ENCODE data around the gene GCN1.

GCN1 gene

GRCh38 chr12:120175537-120175936, 19.0 kb downstream of the GCN1 start:
- no peak for DNase-seq (ENCODE audit: low read depth in 2 of 2)

DNA sequence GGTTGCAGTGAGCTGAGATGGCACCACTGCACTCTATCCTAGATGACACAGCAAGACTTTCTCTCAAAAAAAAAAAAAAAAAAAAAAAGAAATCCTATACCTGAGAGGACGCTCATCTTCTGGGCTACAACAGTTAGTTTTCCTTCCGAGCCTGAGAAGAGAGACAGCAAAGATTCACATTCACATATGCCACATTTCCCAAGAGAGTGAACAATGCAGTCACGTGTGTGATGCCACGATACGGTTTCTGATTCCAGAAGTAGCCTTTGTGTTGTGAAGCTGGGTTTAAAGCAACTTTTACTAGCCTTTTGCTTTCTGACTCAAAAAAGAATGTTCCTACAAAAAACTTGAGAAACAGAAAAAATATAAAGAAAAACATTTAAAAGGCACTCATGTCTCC, 19.5 kb downstream of the GCN1 start:
- DNase-seq (ENCODE audit: low read depth in 2 of 2), result no peak

DNA sequence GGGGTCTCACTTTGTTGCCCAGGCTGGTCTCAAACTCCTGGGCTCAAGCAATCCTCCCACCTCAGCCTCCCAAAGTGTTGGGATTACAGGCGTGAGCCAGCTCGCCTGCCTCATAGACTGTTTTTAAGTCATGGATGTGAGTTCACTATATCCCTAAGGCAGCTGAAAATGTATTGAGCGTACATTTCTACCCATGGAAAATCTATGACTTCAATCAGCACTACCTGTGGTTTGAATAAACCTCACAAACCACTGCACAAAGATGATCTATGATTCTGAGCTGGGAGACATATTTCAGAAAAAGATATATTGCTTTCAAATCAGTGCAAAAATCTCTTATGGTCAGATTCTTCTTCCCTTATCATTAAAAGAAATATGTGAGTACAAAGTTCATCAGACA, 22.5 kb downstream of the GCN1 start:
- DNase-seq (ENCODE audit: low read depth in 2 of 2), result no peak

- no peak for DNase-seq (ENCODE audit: low read depth in 2 of 2)
These were observed 23.9 kb downstream of the GCN1 start for GRCh38 chr12:120170631-120171030.

DNA sequence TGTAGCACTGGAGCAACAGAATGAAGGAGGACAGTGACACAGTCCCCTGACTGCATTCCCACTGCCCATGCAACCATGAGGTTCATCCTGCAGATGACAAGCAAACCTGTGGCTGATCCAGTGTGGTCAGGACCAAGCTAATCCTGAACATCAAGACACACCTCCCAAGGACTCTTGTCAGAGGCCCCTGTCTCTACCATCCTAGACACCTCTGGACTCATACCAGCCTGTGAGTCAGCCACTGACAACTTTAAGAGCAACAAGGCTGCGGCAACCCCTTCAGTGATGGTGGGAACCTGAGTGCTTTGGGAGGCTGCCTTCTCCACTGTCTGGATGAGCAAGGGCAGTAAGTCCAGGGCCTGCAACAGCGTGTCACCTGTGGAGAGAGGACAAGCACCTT, 24.6 kb downstream of the GCN1 start:
- no peak for DNase-seq (ENCODE audit: low read depth in 2 of 2)

- no peak for DNase-seq (ENCODE audit: low read depth in 2 of 2)
These were observed 26.2 kb downstream of the GCN1 start for GRCh38 chr12:120168337-120168736.

- DNase-seq (ENCODE audit: low read depth in 2 of 2), result no peak
These were observed 26.9 kb downstream of the GCN1 start for GRCh38 chr12:120167529-120168095.

GRCh38 chr12:120164293-120164692, 30.2 kb downstream of the GCN1 start:
- DNase-seq (ENCODE audit: low read depth in 2 of 2), result no peak

GRCh38 chr12:120162763-120163162, 31.8 kb downstream of the GCN1 start:
- no peak for DNase-seq (ENCODE audit: low read depth in 2 of 2)

DNA sequence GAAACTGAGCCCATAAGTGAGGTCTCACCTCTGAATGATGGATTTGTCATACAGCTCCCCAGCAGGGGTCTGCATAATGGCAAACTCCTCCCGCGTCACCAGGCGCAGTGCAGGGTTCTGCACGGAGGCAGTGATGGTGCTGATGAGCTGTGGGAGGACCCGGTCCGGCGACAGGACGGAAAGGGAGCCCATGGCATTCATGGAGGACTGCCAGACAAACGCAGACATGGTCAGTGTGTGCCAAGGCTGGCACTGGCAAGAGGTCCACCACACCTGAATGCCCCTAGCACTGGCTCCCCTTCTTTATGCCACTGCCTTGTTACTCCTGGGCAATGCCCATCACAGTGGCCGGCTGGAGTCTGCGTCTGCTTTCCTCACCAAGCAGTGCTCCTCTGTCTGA, 32.7 kb downstream of the GCN1 start:
- DNase-seq (ENCODE audit: low read depth in 2 of 2), result no peak

DNA sequence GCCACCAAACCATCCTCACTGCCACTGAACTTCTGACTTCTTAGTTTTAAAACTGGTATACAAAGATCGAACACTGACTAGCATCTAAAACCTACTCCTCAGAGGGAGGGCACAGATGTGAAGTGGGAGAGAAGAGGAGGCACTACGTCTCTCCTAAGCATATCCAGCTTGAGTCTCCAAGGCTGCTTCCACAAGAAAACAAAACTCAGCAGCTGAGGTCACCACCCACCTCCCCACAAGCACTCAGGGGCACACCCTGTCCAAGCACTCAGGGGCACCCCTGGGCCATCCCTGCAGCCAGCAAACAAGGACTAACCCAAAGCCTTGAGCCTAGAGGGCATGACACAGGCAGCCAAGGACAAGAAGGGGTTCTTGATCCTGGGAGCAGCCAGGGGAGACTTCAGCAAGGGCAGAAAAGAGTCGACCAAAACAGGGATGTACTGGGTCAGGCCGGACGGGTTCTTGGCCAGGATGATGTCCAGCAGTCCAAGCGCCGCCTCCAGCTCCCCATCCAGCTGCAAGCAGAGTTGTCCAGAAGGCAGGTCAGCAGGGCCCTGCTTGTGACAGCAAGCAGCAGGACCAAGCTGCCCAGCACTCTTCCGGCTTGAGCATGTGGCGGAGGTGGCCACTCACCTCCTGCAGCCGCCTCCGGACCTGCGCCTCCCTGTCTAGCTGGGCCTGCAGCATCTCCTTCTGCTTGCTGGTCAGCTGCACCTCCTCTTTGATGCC, 34.8 kb downstream of the GCN1 start:
- DNase-seq (ENCODE audit: low read depth in 2 of 2), result no peak

DNA sequence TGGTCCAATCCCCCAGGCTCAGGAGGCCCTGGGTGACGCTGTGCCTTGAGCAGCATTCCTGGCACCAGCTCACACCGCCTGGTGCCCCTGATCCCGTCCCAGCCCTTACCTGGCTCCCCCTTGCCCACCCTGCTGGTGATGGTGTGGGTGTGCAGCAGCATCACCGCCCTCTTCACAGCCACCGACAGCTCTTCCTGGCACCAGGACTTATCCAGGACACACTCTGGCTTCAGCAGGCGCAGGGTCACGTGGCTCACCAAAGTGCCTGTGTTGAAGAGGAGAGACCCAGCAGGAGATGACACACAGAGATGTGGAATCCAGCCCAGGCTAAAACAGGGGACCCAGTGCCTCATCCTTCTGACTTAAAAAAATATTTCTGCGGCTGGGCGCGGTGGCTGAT, 36.2 kb downstream of the GCN1 start:
- no peak for DNase-seq (ENCODE audit: low read depth in 2 of 2)

- no peak for DNase-seq (ENCODE audit: low read depth in 2 of 2)
These were observed 36.8 kb downstream of the GCN1 start for GRCh38 chr12:120157678-120158077.

DNA sequence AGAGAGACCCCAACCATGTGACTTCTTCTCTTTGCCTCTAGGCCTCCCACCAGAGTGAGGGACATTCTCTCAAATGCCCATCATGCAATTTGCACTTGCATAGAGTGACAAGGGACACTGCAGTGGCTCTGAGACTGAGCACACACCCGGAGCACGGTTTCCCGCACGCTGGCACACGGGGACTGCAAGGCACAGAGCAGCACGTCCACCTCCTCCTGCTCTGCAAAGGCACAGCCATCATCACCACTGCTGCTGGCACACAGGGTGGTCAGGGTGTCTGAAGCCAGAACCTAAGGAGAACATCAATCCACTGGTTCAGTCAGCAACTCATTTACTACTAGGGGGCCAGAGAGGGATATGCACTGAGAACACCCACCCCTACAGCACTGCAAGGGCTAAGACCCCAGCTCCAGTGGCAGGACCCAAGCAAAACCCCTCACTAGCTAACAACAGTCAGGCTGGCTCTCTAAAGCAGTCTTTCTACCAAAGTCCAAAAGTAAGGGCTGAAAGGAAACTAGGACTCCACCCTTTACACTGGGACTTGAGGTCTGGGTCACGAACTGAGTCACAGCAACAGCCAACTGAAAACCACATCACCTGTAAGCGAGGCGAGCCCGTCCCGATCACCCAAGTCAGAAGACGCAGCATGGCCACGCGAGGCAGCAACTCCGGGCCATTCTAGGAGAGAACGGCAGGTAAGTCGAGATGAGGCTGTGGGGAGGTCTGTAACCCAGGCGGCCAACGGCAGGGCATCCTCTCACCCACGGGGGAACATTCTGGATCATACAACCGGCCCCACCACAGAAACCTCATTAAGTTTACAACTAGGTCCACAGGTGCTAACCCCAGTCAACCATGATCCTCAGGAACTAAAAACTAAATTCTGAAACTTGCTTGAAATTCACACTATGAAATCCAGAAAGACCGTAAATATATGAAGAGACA, 37.9 kb downstream of the GCN1 start:
- DNase-seq (ENCODE audit: low read depth in 2 of 2), result no peak

DNA sequence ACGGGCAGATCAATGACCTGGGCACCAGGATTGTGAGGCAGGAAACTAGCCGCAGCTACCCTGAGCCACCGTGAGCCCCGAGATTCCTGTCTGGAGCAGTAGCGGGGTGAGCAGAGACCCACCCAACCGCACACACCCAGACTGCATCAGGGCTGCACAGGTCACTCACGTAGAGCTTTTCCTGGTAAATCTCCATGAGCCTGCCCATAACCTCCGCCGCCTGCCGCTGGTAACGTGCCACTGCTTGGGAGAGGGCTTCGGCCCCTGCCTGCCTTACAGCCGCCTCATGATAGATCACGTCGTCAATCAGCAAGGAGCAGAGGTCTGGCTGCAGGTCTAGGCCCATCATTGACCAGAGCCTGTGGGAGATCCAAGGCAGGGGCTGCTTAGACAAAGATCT, 39.4 kb downstream of the GCN1 start:
- no peak for DNase-seq (ENCODE audit: low read depth in 2 of 2)

DNA sequence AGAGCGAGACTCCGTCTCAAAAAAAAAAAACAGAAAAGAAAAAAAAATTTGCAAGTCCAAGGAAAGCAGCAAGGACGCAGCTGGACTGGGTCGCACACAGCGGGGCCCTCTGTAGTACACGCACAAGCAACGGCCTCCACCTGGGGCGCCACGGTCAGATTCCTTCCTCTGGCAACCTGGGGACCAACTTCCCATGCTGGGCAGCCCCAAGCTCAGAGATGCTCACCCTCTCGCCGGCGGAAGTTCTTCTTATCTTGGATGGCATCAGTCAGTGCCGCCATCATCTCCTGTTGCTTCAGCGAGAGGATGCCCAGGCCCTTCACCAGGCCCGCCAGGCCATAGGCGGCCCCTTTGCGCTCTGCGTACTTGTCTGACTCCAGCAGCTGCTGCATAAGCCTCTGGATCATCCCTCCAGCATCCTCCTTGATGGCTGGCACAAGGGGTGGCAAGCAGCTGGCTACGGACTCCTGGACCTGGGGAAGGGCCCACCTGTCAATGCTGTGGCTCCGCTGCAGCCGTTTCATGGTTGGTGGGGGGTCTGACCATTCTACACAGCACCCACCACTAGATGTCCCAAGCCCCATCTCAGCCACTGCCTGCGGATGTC, 43.5 kb downstream of the GCN1 start:
- DNase-seq (ENCODE audit: low read depth in 2 of 2), result no peak

GRCh38 chr12:120148011-120148410, 46.5 kb downstream of the GCN1 start:
- DNase-seq (ENCODE audit: low read depth in 2 of 2), result no peak

GRCh38 chr12:120145164-120145563, 49.4 kb downstream of the GCN1 start:
- DNase-seq (ENCODE audit: low read depth in 2 of 2), result no peak

GRCh38 chr12:120144215-120144614, 50.3 kb downstream of the GCN1 start:
- DNase-seq (ENCODE audit: low read depth in 2 of 2), result no peak

DNA sequence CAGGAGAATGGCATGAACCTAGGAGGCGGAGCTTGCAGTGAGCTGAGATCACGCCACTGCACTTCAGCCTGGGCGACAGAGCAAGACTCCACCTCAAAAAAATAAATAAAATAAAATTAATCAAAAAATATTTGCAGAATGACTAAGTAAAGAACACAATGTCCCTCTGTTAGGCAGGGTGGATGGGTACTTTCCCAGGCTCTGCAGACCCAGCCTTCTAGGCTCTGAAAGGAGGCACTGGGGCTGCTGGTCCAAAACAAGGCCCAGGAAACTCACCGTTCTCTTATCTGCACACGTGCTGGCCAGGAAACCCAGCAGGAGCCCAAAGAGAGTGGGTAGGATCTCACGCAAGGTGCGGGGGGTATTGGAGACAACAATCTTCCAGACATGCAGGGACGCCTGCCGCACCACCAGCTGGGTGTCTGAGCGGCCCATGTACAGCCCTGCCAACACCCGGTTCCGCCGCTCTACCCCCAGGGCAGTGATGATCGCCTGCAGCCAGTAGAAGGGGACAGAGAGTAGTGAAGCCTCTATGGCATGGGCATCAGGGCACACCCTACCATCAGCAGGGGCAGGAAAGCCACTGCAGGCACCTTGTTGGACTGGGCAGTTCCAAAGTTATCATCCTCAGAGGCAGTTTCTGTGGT, 52.2 kb downstream of the GCN1 start:
- no peak for DNase-seq (ENCODE audit: low read depth in 2 of 2)

DNA sequence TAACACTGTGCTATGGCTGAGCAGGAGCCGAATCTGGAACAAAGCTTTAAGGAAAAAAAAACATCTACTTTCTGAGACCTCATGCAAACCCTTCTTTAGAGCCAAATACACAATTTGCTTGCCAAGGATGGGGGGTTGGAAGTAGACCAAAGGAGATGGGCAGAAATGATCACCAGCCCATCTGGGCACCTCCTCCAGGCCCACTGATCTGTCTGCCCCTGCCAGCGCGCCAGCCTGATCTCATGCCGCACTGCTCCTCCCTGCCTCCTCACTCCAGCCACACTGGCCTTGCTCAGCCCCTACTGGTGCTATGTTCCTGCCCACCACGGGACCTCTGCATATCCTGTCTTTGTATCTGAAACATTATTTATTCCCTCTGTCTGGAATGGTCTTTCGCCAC, 53.2 kb downstream of the GCN1 start:
- DNase-seq (ENCODE audit: low read depth in 2 of 2), result no peak

DNA sequence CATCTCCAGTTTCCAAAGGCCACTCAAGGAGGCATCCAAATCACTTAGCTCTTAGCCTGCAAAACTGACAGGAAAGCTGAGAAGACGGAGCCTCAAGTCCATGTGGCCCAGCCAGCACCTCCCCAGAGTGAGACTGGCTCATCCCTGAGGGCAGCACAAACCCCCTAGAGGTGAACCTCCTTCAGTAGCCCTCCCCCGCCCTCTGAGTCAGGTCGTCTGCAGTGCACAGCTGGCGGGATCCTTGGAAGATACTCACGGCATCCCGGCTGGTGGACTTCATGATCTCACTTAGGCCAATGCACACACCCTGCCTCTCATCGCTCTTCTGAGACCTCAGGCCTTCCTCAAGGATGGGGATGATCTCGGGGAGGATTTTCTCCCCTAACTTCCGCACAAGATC, 53.9 kb downstream of the GCN1 start:
- no peak for DNase-seq (ENCODE audit: low read depth in 2 of 2)

All from activated CD8-positive, alpha-beta memory T cell treated with anti-CD3 and anti-CD28 coated beads for 4 hours (primary cell).